Thoracic aorta endothelial cell (primary cell): ENCODE results near the gene FCRL3. TPM values are rescaled to one million over a fixed set of nuclear protein-coding genes. Genes with fewer than 3 reads are reported as not detected.

Experiments used
- total RNA-seq: library from RNA; depleted of rRNA; stranded (reverse); fragments of >200 nt; gene quantifications from 2 replicates; pipeline ENCODE4 v1.2.3, GENCODE V29; 2012

The FCRL3 gene
- total RNA-seq, result not detected in 2 replicates

GRCh38 chr1:157700732-157701131, at the start of gene FCRL3:
TSS of gene FCRL3 (minus strand) at chr1:157700769. CDS start at chr1:157700489, 280 bp downstream.

Other genes starting within 250 kb of the FCRL3 start
- not detected in 2 replicates for gene FCRL5, start 148.3 kb downstream of the FCRL3 start, total RNA-seq
- not detected in 2 replicates for gene FCRL4, start 102.7 kb downstream of the FCRL3 start, total RNA-seq
- not detected in 2 replicates for gene FCRL2, start 76.4 kb upstream of the FCRL3 start, total RNA-seq
- gene FCRL1, start 119.4 kb upstream of the FCRL3 start, total RNA-seq, result not detected in 2 replicates
- gene CD5L, start 141.0 kb upstream of the FCRL3 start, total RNA-seq, result not detected in 2 replicates